Large intestine (tissue), 3 donors: ENCODE data around the gene DCAF15. TPM values are rescaled to one million over a fixed set of nuclear protein-coding genes. Genes with fewer than 3 reads are reported as not detected.
A peak's percentile ranks its signal among the peaks of the same experiment; 100 is the strongest.

Experiments
- DNase-seq, 2 donors: peaks; one replicate each; pipeline versions ENCODE4 v3.0.0 to v3.0.0-alpha.2; 2013
- H3K27ac ChIP-seq: one replicate; pipeline ENCODE4 v1.5.1; 2013; ENCODE audit warnings: low read length
- H3K27me3 ChIP-seq: 2 replicates; pipeline ENCODE4 v1.6.1; 2013; ENCODE audit warnings: low read length; ENCODE audit not compliant: control insufficient read depth, insufficient read depth
- H3K36me3 ChIP-seq: 2 replicates; pipeline ENCODE4 v1.6.1; 2013; ENCODE audit warnings: low read length; ENCODE audit not compliant: control insufficient read depth, insufficient read depth
- H3K4me1 ChIP-seq: one replicate; pipeline ENCODE4 v1.6.1; 2013; ENCODE audit warnings: low read length; ENCODE audit not compliant: control insufficient read depth, insufficient read depth
- H3K4me3 ChIP-seq: one replicate; pipeline ENCODE4 v1.5.1; 2013; ENCODE audit warnings: low read length
- H3K9me3 ChIP-seq: one replicate; pipeline ENCODE4 v1.6.1; 2013; ENCODE audit warnings: mild to moderate bottlenecking, low read depth, low read length, moderate library complexity; ENCODE audit not compliant: control insufficient read depth
- WGBS: methylation state at CpG from one replicate; pipeline ENCODE4 v1.1.5; 2013; ENCODE audit warnings: low lambda C conversion rate; ENCODE audit not compliant: insufficient coverage; 5-methylcytosine and 5-hydroxymethylcytosine counted together
- polyA plus RNA-seq: library from polyadenylated mRNA; unstranded; fragments of 120-200 nt; gene quantifications from one replicate; pipeline ENCODE4 v1.2.1, GENCODE V29; 2013

Gene DCAF15
- polyA plus RNA-seq, 1 donor, result 26.8 TPM

- peaks cover 17% of the 10 kb centered on the region for H3K4me1 ChIP-seq
- peak; percentile 55 to 82 for DNase-seq
- H3K27ac ChIP-seq, result peak overlapping the region; percentile 94
- H3K9me3 ChIP-seq, result no peaks in the 10 kb centered on the region
- no CpG with 5 or more reads among the region's 14 CpGs for WGBS
- H3K4me3 ChIP-seq, result peak overlapping the region; percentile 82
- no peaks in the 10 kb centered on the region for H3K36me3 ChIP-seq
- no peaks in the 10 kb centered on the region for H3K27me3 ChIP-seq
Measured at GRCh38 chr19:14004619-14005348, 52.5 kb downstream of the DCAF15 start.

GRCh38 chr19:14005349-14006084, 53.2 kb downstream of the DCAF15 start:
- peaks cover 17% of the 10 kb centered on the region for H3K4me1 ChIP-seq
- 26% methylated on average over 4 of the region's 50 CpGs for WGBS
- peak overlapping the region; percentile 94 for H3K27ac ChIP-seq
- peak; percentile 88 to 91 for DNase-seq
- H3K9me3 ChIP-seq, result no peaks in the 10 kb centered on the region
- H3K4me3 ChIP-seq, result peak overlapping the region; percentile 82
- no peaks in the 10 kb centered on the region for H3K36me3 ChIP-seq
- H3K27me3 ChIP-seq, result no peaks in the 10 kb centered on the region

- DNase-seq, result peak; percentile 100
- H3K4me3 ChIP-seq, result peak within 1 kb of the TSS; percentile 82
- no peaks in the 10 kb centered on the region for H3K27me3 ChIP-seq
- peak within 1 kb of the TSS; percentile 94 for H3K27ac ChIP-seq
- H3K9me3 ChIP-seq, result no peaks in the 10 kb centered on the region
- peaks cover 17% of the 10 kb centered on the region for H3K4me1 ChIP-seq
- no CpG with 5 or more reads among the region's 58 CpGs for WGBS
- no peaks in the 10 kb centered on the region for H3K36me3 ChIP-seq
Measured at GRCh38 chr19:14006085-14006765, 53.9 kb downstream of the DCAF15 start, which contains the start of gene RFX1. TSS of gene RFX1 (minus strand) at chr19:14006320. CDS start at chr19:13993843, 12,477 bp downstream.

DNA sequence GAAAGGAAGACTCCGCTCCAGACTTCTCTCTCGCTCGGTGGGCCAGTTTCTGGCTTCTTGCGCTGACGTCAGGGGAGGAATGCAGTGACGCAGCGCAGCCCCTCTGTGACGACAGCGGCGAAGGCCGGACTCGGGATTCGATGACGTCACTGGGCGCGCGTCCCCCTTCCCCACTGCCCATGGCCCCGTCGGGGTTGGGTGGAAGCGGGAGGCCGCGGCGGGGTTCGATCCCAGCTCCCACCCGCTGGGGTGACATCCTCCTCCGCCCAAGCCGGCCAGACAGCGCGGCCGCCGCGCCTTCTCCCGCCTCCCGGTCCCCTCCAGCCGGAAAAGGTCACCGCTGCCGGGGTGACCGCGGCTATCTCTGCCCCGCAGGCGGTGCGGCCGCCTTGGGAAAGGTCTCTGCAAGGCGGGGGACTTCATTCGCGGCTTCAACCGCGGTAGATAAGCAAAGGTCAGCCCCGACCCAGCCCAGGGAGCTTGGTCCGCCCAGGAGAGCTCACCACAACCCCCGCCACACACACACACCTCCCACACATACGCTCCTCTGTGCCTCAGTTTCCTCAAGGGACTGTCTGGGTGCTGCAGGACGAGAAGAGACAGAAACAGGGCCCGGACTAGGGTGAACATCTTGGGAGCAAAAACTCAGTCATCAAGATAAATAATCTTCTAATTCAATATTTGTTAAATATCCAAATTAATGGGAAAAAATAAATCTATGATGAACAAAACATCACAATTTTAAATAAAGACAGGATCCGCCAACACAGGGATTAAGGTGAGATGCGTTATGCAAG, 54.7 kb downstream of the DCAF15 start:
- H3K27me3 ChIP-seq, result no peaks in the 10 kb centered on the region
- WGBS, result no CpG with 5 or more reads among the region's 56 CpGs
- peak overlapping the region; percentile 94 for H3K27ac ChIP-seq
- peak overlapping the region; percentile 82 for H3K4me3 ChIP-seq
- no peak for DNase-seq
- no peaks in the 10 kb centered on the region for H3K36me3 ChIP-seq
- H3K4me1 ChIP-seq, result peaks cover 17% of the 10 kb centered on the region
- no peaks in the 10 kb centered on the region for H3K9me3 ChIP-seq

Other genes with a start within 250 kb of the DCAF15 start
- gene MRI1, start 188.0 kb upstream of the DCAF15 start, polyA plus RNA-seq, result 43.7 TPM
- gene C19orf53, start 178.1 kb upstream of the DCAF15 start, polyA plus RNA-seq, result 101 TPM
- 3.7 TPM for gene ZSWIM4, start 157.1 kb upstream of the DCAF15 start, polyA plus RNA-seq
- 2.3 TPM for gene NANOS3, start 75.4 kb upstream of the DCAF15 start, polyA plus RNA-seq
- 4.7 TPM for gene BRME1, start 46.4 kb upstream of the DCAF15 start, polyA plus RNA-seq
- gene CC2D1A, start 46.3 kb upstream of the DCAF15 start, polyA plus RNA-seq, result 42.2 TPM
- 1.6 TPM for gene PODNL1, start 14.1 kb upstream of the DCAF15 start, polyA plus RNA-seq
- 17.1 TPM for gene RFX1, start 53.8 kb downstream of the DCAF15 start, polyA plus RNA-seq
- 0.31 TPM for gene RLN3, start 75.6 kb downstream of the DCAF15 start, polyA plus RNA-seq
- gene IL27RA, start 79.3 kb downstream of the DCAF15 start, polyA plus RNA-seq, result 6.4 TPM
- 2.3 TPM for gene PALM3, start 109.6 kb downstream of the DCAF15 start, polyA plus RNA-seq
- gene MISP3, start 120.3 kb downstream of the DCAF15 start, polyA plus RNA-seq, result 12.3 TPM
- gene C19orf67, start 133.3 kb downstream of the DCAF15 start, polyA plus RNA-seq, result 0.10 TPM
- gene SAMD1, start 138.2 kb downstream of the DCAF15 start, polyA plus RNA-seq, result 40.1 TPM
- 66.7 TPM for gene PRKACA, start 165.3 kb downstream of the DCAF15 start, polyA plus RNA-seq
- 13.1 TPM for gene ASF1B, start 184.1 kb downstream of the DCAF15 start, polyA plus RNA-seq